HUES64 (cell line): Measurements from ENCODE around the gene MPG.

Experiments used
- H3K27ac ChIP-seq: 2 replicates; pipeline ENCODE4 v1.7.0; 2013; ENCODE audit warnings: low read depth, low read length, inconsistent platforms
- H3K27me3 ChIP-seq: 2 replicates; pipeline ENCODE4 v1.6.1; 2013; ENCODE audit warnings: mild to moderate bottlenecking, low read length; ENCODE audit not compliant: insufficient read depth
- H3K36me3 ChIP-seq: 2 replicates; pipeline ENCODE4 v1.6.1; 2013; ENCODE audit warnings: mild to moderate bottlenecking, low read length; ENCODE audit not compliant: insufficient read depth
- H3K4me1 ChIP-seq: 2 replicates; pipeline ENCODE4 v1.6.1; 2013; ENCODE audit warnings: mild to moderate bottlenecking, low read length, moderate library complexity; ENCODE audit not compliant: insufficient read depth
- H3K4me3 ChIP-seq: 2 replicates; pipeline ENCODE4 v1.5.1; 2013; ENCODE audit warnings: mild to moderate bottlenecking, low read length, moderate library complexity
- H3K9ac ChIP-seq: 2 replicates; pipeline ENCODE4 v1.6.1; 2013; ENCODE audit warnings: mild to moderate bottlenecking, low read depth, low read length
- H3K9me3 ChIP-seq: 2 replicates; pipeline ENCODE4 v1.6.1; 2013; ENCODE audit warnings: low read depth, low read length; ENCODE audit not compliant: insufficient read depth
- WGBS: fragments of 150-250, 120-280 bp; methylation state at CpG from one replicate; pipeline ENCODE4 v1.1.7; 2013; ENCODE audit warnings: missing lambda C conversion rate; 5-methylcytosine and 5-hydroxymethylcytosine counted together

The MPG gene

GRCh38 chr16:69181-69580 lies 8.8 kb upstream of the MPG start:
- WGBS = 85% methylated on average over 8 of the region's 8 CpGs
- Histone ChIP-seq H3K4me3 (no peak overlapping the region), H3K9ac (no peak overlapping the region), H3K27me3 (no peaks in the 10 kb centered on the region), H3K27ac (no peak overlapping the region), H3K4me1 (peaks cover 22% of the 10 kb centered on the region), H3K9me3 (no peaks in the 10 kb centered on the region), H3K36me3 (peaks cover 7% of the 10 kb centered on the region; the same call in 1 of the 2 replicates)

- Histone ChIP-seq H3K27ac (peak overlapping the region; percentile 50), H3K9me3 (no peaks in the 10 kb centered on the region), H3K4me3 (peak overlapping the region; percentile 62), H3K36me3 (no peaks in the 10 kb centered on the region), H3K9ac (no peak overlapping the region), H3K4me1 (peaks cover 38% of the 10 kb centered on the region), H3K27me3 (no peaks in the 10 kb centered on the region)
- 54% methylated on average over 5 of the region's 5 CpGs for WGBS
These were observed 6.8 kb upstream of the MPG start for GRCh38 chr16:71210-71539.

- Histone ChIP-seq H3K9ac (peak overlapping the region; percentile 50; the same call in 1 of the 2 replicates), H3K4me3 (peak overlapping the region; percentile 62), H3K9me3 (no peaks in the 10 kb centered on the region), H3K27me3 (no peaks in the 10 kb centered on the region), H3K4me1 (peaks cover 44% of the 10 kb centered on the region), H3K36me3 (no peaks in the 10 kb centered on the region), H3K27ac (peak overlapping the region; percentile 55; the same call in 1 of the 2 replicates)
- WGBS = under 1% methylated on average over 57 of the region's 57 CpGs
These were observed 6.3 kb upstream of the MPG start for GRCh38 chr16:71540-72401.

GRCh38 chr16:72561-73548 lies 5.2 kb upstream of the MPG start, which contains the start of gene RHBDF1:
TSS of gene RHBDF1 (minus strand) at chr16:72631. CDS start at chr16:65015, 7,616 bp downstream.
- no peaks in the 10 kb centered on the region for H3K36me3 ChIP-seq
- WGBS = 19% methylated on average over 62 of the region's 62 CpGs
- peaks cover 50% of the 10 kb centered on the region for H3K4me1 ChIP-seq
- peak within 1 kb of the TSS; percentile 75 for H3K9ac ChIP-seq
- no peaks in the 10 kb centered on the region for H3K9me3 ChIP-seq
- H3K27me3 ChIP-seq = no peaks in the 10 kb centered on the region
- H3K27ac ChIP-seq = peak within 1 kb of the TSS; percentile 81; the same call in 1 of the 2 replicates
- H3K4me3 ChIP-seq = peak within 1 kb of the TSS; percentile 62

GRCh38 chr16:74051-74746 lies 3.8 kb upstream of the MPG start:
- WGBS = 52% methylated on average over 12 of the region's 12 CpGs
- Histone ChIP-seq H3K9ac (peak overlapping the region; percentile 45; the same call in 1 of the 2 replicates), H3K36me3 (no peaks in the 10 kb centered on the region), H3K27ac (peak overlapping the region; percentile 75), H3K27me3 (0 out of 2 replicates have a peak, but pooled peaks cover 5% of the 10 kb centered on the region), H3K4me3 (no peak overlapping the region), H3K4me1 (peaks cover 57% of the 10 kb centered on the region), H3K9me3 (no peaks in the 10 kb centered on the region)

- peak overlapping the region; percentile 55; the same call in 1 of the 2 replicates for H3K27ac ChIP-seq
These were observed 3.2 kb upstream of the MPG start for GRCh38 chr16:74747-75334.

GRCh38 chr16:75580-76501 lies 2.2 kb upstream of the MPG start:
- H3K27me3 ChIP-seq = 0 out of 2 replicates have a peak, but pooled peaks cover 5% of the 10 kb centered on the region
- H3K9me3 ChIP-seq = no peaks in the 10 kb centered on the region
- H3K4me3 ChIP-seq = no peak overlapping the region
- peaks cover 13% of the 10 kb centered on the region for H3K36me3 ChIP-seq
- H3K4me1 ChIP-seq = peaks cover 55% of the 10 kb centered on the region
- no peak overlapping the region; the same call in 1 of the 2 replicates for H3K27ac ChIP-seq
- WGBS = 61% methylated on average over 10 of the region's 11 CpGs
- H3K9ac ChIP-seq = no peak overlapping the region

More at GRCh38 chr16:74747-75334, 3.2 kb upstream of the MPG start:
- H3K9me3 ChIP-seq = no peaks in the 10 kb centered on the region
- H3K9ac ChIP-seq = no peak overlapping the region
- H3K4me1 ChIP-seq = peaks cover 58% of the 10 kb centered on the region
- no peak overlapping the region for H3K4me3 ChIP-seq
- H3K27me3 ChIP-seq = 0 out of 2 replicates have a peak, but pooled peaks cover 5% of the 10 kb centered on the region
- H3K36me3 ChIP-seq = peaks cover 6% of the 10 kb centered on the region
- 51% methylated on average over 16 of the region's 16 CpGs for WGBS

GRCh38 chr16:76535-77272 lies 1.3 kb upstream of the MPG start:
- H3K4me3 ChIP-seq = peak overlapping the region; percentile 76
- peaks cover 15% of the 10 kb centered on the region for H3K36me3 ChIP-seq
- no peak overlapping the region for H3K27ac ChIP-seq
- H3K9me3 ChIP-seq = no peaks in the 10 kb centered on the region
- 0 out of 2 replicates have a peak, but pooled peaks cover 5% of the 10 kb centered on the region for H3K27me3 ChIP-seq
- H3K4me1 ChIP-seq = peaks cover 50% of the 10 kb centered on the region
- 65% methylated on average over 13 of the region's 13 CpGs for WGBS
- peak overlapping the region; percentile 88 for H3K9ac ChIP-seq

GRCh38 chr16:77273-77806 lies 685 bp upstream of the MPG start:
- Histone ChIP-seq H3K4me1 (peaks cover 50% of the 10 kb centered on the region), H3K27ac (no peak overlapping the region; the same call in 1 of the 2 replicates), H3K4me3 (peak overlapping the region; percentile 76), H3K27me3 (0 out of 2 replicates have a peak, but pooled peaks cover 5% of the 10 kb centered on the region), H3K9me3 (no peaks in the 10 kb centered on the region), H3K36me3 (peaks cover 15% of the 10 kb centered on the region), H3K9ac (peak overlapping the region; percentile 88)
- 24% methylated on average over 31 of the region's 31 CpGs for WGBS
